ENCODE measurements around the gene ELOVL2.

- TF ChIP-seq EP300 (IDR thresholded peaks at IDR 0.05) (no peak), CTCF (IDR thresholded peaks at IDR 0.05) (peak; percentile 51 to 71), POLR2A (IDR thresholded peaks at IDR 0.05) (no peak), POLR2AphosphoS5 (IDR thresholded peaks at IDR 0.05) (no peak)
These were observed 89.5 kb downstream of the ELOVL2 start for GRCh38 chr6:10954590-10955010.
